ENCODE results near the gene SINHCAF.
"Not testable (repeated sequence)": the region's sequence is repeated elsewhere in the genome, so short reads cannot be mapped to it uniquely, and the experiment has no call there.

Gene SINHCAF

DNA sequence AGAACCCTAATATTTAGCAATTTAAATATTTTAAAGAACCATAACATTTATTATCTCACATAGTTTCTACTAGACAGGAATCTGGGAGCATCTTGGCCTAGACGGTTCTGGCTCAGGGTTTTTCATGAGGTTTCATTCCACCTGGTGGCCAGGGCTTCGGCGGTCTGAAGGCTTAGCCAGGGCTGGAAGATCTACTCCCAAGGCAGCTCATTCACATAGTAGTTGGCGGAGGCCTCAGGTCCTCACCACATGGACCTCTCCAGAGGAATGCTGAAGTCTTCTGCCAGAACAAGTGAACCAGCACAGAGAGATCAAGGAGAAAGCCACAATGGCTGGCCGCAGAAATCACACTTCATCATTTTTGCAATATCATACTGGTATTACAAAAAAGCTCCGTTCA is 68.2 kb downstream of the SINHCAF start:
- TF ChIP-seq, protein P1, sequence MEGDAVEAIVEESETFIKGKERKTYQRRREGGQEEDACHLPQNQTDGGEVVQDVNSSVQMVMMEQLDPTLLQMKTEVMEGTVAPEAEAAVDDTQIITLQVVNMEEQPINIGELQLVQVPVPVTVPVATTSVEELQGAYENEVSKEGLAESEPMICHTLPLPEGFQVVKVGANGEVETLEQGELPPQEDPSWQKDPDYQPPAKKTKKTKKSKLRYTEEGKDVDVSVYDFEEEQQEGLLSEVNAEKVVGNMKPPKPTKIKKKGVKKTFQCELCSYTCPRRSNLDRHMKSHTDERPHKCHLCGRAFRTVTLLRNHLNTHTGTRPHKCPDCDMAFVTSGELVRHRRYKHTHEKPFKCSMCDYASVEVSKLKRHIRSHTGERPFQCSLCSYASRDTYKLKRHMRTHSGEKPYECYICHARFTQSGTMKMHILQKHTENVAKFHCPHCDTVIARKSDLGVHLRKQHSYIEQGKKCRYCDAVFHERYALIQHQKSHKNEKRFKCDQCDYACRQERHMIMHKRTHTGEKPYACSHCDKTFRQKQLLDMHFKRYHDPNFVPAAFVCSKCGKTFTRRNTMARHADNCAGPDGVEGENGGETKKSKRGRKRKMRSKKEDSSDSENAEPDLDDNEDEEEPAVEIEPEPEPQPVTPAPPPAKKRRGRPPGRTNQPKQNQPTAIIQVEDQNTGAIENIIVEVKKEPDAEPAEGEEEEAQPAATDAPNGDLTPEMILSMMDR (conservative IDR thresholded peaks at IDR 0.05) = no peak
- no peak overlapping the region for H3K27ac ChIP-seq

DNA sequence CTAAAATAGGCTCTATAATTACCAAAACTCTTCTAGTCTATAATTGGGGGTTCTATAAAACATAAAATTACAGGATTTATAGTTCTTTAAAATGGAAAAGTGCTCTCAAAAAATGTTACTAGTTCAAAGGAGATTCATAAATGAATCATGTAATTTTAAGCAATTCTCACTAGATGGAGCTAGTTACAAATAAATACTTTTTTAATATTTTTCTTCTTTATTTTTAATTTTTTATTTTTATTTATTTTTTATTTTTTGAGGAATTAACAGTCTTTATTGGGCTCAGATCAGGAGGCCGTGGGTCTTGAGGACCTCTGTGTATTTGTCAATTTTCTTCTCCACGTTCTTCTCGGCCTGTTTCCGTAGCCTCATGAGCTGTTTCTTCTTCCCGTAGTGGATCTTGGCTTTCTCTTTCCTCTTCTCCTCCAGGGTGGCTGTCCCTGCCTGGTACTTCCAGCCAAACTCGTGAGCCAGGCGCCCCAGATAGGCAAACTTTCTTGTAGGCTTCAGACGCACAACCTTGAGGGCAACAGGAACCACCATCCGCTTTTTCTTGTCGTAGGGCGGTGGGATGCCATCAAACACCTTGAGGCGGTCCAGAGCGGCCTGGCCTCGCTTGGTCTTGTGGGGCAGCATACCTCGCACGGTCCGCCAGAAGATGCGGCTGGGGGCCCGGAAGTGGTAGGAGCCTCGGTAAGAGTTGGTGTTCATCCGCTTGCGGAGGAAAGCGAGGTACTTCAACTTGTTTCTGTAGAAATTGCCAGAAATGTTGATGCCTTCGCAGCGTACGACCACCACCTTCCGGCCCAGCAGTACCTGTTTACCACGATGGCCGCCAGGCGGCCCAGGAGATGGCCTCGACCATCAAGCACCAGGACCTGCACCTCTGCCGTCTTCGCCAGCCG is 74.0 kb downstream of the SINHCAF start:
- H3K27ac ChIP-seq = not testable (repeated sequence)
- TF ChIP-seq, protein P1 (conservative IDR thresholded peaks at IDR 0.05) = peak; percentile 55

DNA sequence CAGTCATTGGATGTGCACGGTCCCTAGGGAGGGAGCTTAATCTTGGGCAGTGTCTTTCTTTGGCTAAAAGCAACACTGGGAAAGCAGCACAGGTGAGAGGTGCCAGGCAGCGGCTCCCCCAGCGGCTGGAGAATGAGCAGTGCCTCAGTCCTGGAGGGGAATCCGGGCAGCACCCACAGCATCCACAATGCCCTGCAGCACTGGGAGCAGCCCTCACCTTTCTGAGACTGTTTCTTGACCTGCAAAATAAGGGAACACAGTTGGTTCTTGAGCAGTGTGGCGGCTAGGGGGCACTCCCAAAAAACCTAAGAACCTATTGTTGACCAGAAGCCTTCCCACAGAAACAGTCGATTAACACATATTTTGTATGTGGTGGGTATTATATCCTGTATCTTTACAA is 75.8 kb downstream of the SINHCAF start:
- TF ChIP-seq, protein P1 (conservative IDR thresholded peaks at IDR 0.05) = no peak
- H3K27ac ChIP-seq = no peak overlapping the region

DNA sequence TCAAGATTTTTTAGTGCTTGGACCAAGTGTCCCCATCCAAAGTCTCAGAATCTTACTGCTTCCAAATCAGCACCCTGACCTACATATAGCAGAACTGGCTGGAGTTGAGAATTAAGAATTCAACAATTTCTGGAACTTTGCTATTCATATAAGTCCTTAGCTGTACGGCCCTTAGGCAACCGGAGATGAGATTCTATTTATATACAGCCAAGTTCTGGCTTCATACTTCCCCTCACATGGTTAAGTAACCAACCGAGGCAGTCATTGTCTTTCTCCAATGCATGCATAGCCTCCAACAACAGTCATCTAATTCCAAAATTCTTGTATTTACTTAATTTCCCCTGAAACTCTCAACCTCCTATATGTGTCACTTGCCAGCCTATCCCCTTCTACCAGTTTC is 76.6 kb downstream of the SINHCAF start:
- H3K27ac ChIP-seq = no peak overlapping the region
- TF ChIP-seq, protein P1 (conservative IDR thresholded peaks at IDR 0.05) = no peak

DNA sequence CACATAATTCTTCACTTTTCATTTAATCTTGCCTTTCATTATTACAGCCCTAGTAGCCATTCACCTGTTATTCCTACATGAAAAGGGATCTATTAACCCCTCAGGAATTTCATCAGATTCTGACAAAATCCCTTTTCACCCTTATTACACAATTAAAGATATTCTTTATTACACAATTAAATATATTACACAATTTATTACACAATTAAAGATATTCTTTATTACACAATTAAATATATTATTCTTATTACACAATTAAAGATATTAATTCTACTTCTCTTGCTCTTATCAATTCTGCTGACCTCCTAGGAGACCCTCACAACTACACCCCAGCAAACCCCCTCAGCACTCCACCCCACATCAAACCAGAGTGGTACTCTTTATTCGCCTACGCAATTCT is 77.1 kb downstream of the SINHCAF start:
- TF ChIP-seq, protein P1 (conservative IDR thresholded peaks at IDR 0.05) = no peak
- H3K27ac ChIP-seq = no peak overlapping the region

DNA sequence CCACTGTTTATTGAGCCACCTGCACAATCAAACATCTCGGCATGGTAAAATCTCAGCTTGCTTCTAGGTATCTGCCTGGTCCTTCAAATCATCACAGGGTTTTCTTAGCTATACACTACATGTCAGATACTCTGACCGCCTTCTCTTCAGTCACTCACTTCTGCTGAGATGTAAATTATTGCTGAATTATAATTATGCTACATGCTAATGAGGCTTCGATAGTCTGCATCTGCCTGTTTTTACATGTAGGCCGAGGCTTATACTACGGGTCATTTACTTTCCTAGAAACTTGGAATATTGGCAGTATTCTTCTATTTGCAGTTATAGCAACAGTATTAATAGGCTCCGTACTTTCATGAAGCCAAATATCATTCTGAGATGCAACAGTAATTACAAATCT is 77.6 kb downstream of the SINHCAF start:
- TF ChIP-seq, protein P1 (conservative IDR thresholded peaks at IDR 0.05) = no peak
- no peak overlapping the region for H3K27ac ChIP-seq

DNA sequence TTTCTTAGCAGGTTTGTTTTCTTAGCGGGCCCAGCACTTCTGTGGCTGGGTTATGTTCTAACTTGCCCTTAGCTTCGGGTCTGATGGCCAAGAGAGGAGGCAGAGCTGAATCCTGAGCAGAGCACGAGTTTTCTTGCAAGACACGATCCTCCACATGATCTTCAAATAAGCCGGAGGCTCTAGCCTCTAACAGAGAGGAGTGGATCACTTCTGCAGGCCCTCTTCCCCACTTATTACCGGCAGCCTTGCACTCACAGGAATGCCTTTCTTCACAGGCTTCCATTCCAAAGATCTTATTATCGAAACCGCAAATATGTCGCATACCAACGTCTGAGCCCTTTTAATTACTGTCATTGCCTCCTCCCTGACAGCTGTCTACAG is 79.5 kb downstream of the SINHCAF start:
- no peak overlapping the region for H3K27ac ChIP-seq
- TF ChIP-seq, protein P1 (conservative IDR thresholded peaks at IDR 0.05) = no peak
